GM18909 (cell line): ENCODE results near the gene EYA2.
"Not testable (repeated sequence)": the region's sequence is repeated elsewhere in the genome, so short reads cannot be mapped to it uniquely, and the experiment has no call there.

ENCODE experiments used
- ATAC-seq: cut with Tn5 transposase; IDR thresholded peaks from one replicate; pipeline ENCODE4 v1.9.1; 2021; ENCODE audit warnings: mild to moderate bottlenecking; ENCODE audit not compliant: unreplicated experiment, poor library complexity

EYA2 gene

DNA sequence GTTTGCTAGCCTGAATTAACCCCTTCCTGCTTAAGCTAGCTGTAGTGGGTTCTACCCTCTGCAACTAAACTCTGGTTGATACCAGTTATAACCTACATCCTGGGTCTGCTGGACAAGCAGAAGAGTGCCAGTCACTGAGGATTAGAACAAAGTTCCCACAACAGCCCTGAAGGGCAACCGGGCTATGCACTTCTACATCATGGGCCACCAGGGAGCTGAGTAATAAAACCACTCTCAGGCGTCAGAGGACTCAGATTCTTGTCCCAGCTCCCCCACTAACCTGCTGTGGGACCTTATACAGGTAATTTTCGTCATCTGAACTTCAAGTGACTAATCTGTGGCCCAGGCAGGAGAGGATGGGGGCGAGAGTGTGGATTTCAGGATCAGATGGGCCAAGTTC lies 56.8 kb downstream of the EYA2 start:
- ATAC-seq: no peak

DNA sequence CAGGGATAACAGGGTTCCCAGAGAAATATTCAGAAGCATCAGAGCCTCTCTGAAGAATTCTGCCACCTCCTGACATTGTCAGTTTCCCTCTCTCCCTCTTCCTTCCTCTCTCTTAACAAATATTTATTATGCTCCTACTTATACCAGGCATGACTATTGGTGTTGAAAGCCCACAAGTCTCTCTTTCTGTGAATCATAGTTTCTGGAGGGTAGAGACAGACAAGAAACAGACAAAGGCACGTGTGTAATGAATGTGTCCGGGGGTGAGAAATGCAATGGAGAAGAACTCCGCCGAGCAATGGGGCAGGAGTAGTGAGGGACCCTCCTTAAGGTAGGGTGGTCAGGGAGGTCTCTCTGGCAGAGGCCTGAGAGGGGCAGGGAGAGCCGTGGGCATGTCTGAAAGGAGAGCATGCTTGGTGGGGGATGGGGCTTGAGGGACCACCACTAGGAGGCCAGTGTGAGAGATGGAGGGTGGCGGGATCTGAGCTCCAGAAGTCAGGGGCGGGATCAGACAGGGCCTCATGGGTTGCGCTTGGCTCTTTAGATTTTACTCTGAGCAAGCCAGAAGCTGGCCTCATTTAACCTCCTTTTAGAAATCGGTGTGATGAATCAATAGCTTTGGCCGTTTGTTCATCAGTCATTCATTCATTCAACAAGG lies 57.3 kb downstream of the EYA2 start:
- no peak for ATAC-seq

DNA sequence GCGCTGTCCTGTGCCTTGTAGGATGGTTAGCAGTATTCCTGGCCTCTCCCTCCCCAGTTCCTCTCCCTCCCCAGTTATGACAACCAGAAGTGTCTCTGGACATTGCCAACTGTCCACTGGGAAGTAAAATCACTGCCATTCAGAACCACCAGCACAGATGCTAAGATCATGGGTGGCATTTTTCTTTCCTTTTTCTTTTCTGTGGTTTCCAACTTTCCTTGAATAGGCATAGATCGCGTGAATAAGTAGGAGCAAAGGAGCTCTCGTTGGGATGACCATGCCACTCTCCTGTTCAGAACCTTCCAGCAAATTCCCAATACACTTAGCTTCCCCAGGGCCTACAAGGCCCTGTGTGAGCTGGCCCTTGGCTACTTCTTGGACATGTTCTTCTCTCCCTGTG lies 59.0 kb downstream of the EYA2 start:
- ATAC-seq: no peak

DNA sequence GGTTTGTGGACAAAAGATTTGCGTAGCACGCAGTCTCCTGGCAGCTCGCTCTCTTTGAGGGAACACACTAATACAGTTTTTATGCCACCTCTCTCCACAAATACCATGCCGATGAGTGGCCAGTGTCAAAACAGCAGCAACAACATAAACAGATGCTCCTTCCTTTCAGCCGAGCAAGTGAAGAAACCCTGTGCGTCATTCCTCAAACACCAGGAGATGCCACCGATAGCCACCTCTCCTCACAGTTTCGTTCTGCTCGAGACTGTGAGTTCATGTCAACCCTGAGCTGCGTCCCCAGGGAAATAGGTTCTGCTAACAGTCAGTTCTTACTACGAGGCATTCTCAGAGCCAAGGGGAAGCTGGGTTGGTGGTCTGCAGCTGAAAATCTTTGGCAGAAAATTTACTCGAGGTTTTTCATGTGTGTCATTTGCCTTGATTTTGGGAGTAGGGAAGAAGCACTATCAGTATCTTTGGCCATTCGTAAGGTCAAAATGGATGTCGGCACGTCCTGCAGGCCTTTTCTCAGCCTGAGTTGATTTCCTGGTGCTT lies 59.9 kb downstream of the EYA2 start:
- no peak for ATAC-seq

DNA sequence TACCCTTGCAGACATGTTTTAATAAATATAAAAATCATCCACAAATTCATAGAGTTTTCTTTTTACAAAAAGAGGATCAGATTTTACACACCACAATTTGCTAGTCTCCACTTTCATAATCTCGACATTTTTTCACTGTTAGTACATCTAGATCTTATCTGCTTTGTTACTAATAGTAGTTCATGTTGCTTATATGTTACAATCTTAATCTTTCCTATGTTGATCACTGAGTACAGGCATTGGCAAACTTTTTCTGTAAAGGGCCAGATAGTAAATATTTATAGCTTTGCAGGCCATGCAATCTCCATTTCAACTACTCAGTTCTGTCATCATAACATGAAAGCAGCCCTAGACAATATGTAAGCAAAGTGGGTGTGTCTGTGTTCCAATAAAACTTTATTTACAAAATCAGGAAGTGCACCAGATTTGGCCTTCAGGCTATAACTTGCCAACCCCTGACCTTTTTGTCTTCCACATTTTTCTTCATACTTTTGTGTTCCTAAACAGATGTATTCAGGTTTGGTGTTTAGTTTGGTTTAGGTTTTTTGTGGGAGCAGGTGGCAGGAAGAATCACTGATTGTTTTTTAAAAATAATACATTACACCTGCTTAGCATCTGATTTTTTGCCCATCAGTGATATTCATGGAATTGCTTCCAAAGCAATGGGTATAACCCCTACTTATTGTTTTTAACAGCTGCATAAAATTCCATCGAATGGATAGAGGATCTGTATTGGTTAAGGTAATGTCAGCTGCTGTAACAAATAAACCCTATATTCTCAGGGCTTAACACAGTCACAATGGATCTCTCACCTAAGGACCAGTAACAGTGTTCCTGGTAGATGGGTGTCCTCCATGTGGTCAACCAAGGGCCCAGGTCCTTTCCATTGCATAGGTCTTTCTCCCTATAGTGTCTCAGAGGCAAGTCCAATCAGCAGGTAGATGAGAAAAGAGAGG lies 61.2 kb downstream of the EYA2 start:
- no peak for ATAC-seq

DNA sequence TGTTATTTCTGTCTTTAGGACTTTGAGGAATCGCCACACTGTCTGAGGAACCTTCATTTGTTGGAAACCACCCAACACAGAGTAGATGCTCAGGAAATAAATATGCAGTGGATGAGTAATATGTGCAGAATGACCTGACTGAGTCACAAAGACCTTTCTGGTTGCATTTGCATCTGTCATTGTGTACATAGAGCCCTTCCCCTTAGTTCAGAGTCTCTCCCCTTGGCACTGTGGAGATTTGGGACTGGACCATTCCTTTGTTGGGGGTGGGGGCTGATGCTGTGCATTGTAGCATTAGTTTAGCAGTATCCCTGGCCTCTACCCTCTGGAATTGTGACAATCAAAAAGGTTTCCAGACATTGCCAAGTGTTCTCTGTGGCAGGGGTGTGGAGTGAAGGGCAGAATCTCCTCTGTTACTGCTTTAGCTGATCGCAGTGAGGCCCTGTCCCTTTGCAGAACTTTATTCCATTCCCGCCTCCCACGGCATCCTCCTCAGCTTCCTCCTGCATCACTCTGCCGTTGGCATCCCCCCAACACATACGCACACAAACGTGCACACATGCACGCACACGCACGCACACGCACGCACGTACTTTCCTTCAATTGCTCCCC lies 64.5 kb downstream of the EYA2 start:
- ATAC-seq: no peak

DNA sequence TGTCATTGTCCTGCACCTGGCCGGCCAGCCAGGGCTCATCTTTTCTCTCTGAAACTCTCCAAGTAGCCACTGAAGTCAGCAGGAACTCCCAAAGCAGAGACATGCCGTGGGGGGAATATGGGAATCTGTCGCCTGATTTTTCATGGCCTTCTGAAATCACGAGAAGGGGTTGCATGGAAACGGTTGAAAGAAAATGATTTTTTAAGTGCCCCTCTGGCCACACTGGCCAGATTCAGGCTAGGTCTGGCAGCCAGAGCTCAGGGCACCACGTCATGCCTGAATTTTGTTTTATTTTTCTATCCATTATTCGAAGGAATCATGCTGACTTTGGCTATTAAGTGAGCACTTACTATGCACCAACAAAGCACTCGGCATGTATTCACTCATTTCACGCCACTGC lies 65.2 kb downstream of the EYA2 start:
- ATAC-seq: no peak

DNA sequence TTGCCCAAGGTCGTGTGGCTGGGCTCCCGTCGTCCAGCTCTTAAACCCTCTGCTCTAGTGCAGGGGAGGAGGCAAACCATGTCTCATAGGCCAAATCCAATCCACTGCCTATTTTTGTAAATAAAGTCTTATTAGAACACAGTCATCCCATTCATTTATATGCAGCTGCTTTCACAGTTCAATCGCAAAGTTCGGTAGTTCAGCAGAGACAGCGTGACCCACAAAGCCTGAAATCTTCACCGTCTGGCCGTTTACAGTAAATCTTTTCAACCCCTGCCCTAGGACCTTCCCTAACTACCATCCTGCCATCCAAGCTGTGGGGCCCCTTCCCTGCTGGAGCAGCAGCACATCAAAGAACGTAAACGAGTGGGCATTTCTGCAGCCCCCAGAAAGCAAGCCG lies 65.9 kb downstream of the EYA2 start:
- ATAC-seq: no peak

DNA sequence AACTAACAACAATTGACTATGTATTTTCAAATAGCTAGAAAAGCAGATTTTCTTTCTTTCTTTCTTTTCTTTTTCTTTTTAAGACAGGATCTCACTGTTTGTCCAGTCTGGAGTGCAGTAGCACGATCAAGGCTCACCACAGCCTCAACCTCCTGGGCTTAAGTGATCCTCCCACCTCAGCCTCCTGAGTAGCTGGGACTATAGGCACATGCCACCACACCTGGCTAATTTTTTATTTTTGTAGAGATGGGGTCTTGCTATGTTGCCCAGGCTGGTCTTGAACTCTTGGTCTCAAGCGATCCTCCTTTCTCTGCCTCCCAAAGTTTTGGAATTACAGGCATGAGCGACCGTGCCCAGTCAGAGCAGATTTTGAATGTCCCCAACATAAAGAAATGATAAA lies 67.3 kb downstream of the EYA2 start:
- ATAC-seq: not testable (repeated sequence)

DNA sequence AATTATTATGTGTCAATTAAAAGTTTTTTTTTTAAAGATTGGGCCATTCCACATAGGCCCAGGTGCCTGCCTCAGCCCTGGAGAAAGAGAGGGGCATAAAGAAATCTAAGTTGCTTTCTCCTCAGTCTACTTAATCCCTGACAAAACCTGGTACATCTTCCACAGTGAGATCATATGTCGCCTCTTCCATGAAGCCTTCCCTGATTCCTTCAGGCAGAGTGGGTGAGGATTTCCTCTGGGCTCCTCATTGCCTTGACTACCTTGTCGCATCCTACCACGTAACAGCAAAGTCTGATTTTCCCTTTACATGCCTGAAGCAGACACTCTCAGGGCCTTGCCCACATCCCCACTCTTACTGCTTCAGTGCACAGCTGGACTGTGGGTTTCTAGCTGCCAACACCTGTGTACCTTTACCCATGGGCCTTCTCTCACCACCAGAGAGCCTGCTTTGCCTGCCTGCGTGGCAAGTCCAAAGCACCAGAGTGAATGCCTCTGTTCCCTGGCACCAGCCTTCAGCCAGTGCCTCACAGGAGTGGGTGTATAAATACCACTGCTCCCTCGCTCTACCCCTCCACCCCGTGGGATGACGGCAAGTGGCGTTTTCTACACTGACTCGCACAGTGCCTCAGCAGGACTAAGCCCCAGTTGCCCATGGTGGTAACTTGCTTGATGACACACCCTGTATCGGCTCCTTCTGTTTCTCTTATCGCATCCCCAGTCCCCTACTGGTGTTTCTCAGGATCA lies 68.0 kb downstream of the EYA2 start:
- no peak for ATAC-seq

DNA sequence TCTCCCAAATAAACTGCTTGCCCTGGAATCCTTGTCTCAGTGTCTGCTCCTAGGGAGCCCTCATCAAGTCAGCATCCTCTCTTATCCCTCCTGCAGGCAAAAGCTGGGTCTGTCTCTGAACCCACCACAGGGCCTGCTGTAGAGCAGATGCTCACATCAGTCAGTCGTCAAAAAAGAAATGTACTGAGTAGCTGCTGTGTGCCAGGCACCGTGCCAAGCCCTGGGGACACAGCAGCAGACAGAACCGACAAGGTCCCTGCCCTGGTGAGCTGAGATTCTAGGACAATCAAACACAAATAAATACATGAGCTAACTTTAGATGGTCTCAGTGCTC lies 68.5 kb downstream of the EYA2 start:
- ATAC-seq: no peak

DNA sequence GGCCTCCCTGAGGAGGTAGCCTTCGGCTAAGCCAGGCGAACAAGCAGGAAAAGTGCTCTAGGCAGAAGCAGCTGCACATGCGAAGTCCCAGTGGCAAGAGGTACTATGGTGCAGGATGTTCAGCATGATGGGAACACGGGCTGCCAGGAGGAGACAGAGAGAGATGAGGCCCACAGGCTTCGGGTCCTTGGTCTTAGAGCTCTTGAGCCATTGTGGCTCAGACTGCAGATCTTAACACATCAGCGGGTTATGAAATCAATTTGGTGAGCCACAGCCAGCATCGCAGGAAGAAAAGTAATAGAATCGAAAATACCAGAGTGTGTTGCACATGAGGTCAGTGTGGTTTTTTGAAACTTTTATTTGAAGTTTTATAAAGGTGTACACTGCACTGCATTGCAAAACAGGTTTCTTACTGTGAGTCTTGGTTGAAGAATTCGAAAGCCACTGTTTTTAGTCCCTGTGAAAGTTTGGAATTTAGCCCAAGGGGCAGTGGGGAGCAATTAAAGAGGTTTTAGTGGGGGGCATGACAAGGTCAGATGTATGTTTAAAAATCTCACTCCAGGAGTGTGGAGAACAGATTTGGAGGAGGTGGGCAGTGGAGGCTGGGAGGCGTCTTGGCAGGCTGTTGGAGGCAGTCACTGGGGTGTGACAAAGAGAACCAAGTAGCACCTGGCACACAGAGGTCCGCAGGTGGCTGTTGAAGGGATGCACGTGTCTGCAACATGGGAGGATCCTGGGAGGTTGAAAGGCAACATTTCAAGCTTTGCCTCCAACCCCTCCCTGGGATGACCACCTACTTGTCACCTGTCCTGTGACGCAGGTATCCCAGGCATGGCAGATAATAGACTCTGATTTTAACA lies 69.3 kb downstream of the EYA2 start:
- ATAC-seq: no peak

DNA sequence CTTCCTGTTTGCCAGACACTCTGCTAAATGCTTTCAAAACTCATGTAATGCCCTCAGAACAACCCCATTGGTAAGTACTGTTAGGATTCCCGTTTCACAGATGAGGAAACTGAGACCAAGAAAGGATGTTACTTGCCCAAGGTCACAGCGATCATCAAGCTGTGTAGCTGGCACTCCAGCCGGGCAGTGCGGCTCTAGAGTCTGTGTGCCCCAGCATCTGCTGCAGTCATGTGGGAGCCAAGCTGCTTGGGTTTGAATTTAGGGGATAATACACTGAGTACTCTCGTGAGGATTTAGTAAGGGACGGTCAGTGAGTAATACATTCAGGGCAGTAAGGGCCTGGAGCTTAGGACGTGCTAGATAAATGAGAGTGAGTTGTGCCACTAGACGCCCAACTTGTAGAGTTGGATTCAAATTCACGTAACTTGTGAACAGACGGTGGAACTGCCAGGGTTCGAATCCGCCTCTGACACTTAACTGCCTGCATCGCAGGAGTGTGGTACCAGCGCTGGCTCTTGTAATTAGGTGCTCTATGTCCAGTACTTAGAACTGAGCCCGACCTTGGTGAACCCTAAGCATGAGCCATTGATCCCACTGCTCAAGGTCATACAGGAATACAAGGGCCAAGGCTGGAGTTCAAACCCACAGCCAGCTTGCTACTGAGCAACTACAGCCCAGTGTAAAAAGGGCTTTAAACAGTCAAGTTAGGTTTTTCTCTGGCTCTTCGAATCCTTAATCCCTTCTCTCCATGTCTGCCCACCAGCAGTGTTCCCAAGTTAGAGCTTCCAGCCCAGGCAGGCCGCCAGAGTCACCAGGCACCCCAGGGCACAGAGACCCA lies 70.2 kb downstream of the EYA2 start:
- no peak for ATAC-seq

DNA sequence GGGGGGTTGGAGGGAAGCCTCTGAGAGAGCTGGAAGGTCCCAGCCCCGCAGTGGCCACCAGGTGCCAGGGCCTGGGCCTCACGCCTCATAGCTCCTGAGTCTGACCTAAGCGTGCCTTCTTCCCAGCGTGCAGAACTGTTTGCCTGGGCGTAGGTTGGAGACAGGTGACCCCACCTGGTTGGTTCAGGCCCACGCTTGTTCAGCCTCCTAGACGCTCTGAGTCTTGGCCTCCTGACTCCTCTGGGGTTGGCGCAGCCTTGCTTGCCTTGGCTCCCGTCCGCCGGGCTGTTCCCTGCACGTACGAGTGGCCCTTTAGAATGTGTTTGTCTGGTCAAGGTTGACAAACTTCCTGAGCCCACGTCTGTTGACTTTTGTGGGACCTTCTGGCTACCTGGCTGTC lies 70.8 kb downstream of the EYA2 start:
- ATAC-seq: no peak

DNA sequence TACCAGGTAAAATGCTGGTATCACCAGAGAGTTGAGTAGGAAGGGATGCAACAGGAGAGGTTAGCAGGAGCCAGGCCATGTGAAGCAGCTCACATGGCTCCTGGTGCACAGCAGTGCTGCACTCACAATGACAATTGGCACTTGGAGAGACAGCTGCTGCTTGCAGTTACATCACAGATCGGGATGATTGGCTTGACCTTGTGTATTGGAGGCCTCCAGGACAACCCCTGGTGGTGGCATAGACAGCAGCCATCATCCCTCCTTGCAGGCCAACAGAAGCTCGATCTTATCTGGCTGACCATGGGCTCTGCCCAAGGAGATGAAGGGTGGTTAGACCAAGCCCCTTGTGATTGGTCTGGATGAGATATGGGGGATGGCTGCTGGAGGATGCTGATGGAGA lies 73.0 kb downstream of the EYA2 start:
- ATAC-seq: no peak

DNA sequence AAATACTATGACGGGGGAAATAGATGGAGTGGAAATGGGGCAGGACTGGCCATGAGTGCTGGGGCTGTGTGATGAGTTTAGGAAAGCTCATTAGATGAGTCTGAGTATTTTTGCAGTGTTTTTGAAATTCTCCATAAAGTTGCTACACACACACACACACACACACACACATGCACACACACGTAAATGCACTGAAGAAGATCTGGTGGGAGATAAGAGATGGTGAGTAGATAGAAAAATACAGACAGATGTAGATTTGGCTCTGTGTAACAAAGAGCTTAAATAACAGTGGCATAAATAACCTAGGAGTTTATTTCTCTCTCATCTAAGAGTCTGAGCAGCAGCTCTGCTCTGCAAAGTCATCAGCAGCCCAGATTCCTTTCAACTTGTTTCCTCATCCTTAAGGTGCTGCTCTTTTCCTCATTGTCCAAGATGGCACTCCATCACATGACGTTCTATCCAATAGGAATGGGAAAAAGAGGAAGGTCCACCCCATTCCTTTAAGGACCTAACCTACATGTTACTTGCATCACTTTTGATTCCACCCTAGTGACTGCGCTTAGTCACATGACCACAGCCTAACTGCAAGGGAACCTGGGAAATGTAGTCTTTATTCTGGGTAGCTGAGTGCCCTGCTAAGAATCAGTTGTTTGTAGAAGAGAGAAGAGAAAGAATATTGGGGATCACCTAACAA lies 76.4 kb downstream of the EYA2 start:
- ATAC-seq: no peak

DNA sequence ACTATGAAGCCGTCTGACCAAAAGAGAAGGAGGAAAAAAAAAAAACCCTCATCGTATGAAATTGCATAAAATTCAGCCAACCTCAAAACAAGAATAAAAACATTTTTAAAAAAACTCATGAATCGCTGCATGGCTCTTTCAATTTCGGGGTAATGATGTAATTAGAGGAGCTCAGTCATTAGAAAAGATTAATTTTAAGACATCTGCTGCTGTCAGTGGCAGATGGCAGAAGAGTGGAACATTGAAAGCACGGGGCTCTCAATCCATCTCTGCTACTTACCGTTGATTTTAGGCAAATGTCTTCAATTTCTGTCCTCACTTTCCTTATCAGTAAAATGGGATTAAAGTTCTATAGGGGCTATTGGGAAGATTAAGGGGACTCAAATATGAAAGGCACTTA lies 79.1 kb downstream of the EYA2 start:
- no peak for ATAC-seq
